ENCODE measurements around the gene CFAP46. TPM values are rescaled to one million over a fixed set of nuclear protein-coding genes. Genes with fewer than 3 reads are reported as not detected.

The CFAP46 gene
- total and polyA plus RNA-seq, 2 of the 4 experiments (the other 2 are of a cell fraction): 1.3 to 1.8 TPM

DNA sequence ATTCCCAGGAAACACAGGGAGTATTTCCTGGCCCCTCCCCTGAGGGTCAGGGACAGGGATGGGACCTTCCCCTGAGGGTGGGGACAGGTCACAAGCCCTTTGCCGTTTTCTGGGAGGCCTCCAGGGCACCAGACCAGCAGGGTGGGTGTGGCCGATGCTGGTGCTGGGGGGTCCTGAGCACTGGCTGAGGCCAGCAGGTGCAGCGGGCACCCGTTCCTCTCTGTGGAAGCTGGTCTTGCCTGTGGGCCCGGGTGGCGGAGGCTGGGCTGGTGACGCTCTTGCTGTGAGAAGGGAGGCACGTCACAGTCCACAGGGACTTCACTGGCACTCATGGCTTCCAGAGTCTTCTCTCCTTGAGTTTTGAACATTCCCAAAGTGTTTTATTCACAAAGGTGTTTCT, 44.2 kb upstream of the CFAP46 start:
- in situ Hi-C loops (cut with MboI; ENCODE audit: low sequenced_read_pairs): no loop called here
- Histone ChIP-seq H3K14ac (replicated peaks; ENCODE audit: low read depth, low read length) (no peak overlapping the region), H2BK120ac (ENCODE audit: low read depth, low read length) (no peak overlapping the region), H4K5ac (ENCODE audit: low read depth, low read length) (no peak overlapping the region), H2AK9ac (replicated peaks; ENCODE audit: low read depth, low read length, poor library complexity) (no peak overlapping the region), H3K56ac (ENCODE audit: extremely low read depth, insufficient read depth, low read length) (no peak overlapping the region), H2BK15ac (ENCODE audit: low read depth, low read length) (no peak overlapping the region), H2BK5ac (ENCODE audit: low read depth, low read length, poor library complexity, severe bottlenecking) (no peak overlapping the region), H3K36me3 (ENCODE audit: control insufficient read depth, insufficient read depth, low read length) (no peaks in the 10 kb centered on the region), H3K4me3 (ENCODE audit: insufficient read depth, low read depth, low read length) (no peak overlapping the region), H3K27me3 (ENCODE audit: control insufficient read depth, insufficient read depth, low read length) (peaks cover 4% of the 10 kb centered on the region; the same call in 1 of the 2 replicates), H3K18ac (ENCODE audit: low read depth, low read length) (no peak overlapping the region), H3K79me1 (ENCODE audit: low read depth in 1 of 2, low read length in 2 of 2) (no peaks in the 10 kb centered on the region), H3K9me1 (ENCODE audit: insufficient read depth, low read length) (no peaks in the 10 kb centered on the region), H3K4ac (ENCODE audit: low read depth, low read length) (no peak overlapping the region), H2AK5ac (ENCODE audit: low read depth, low read length) (no peak overlapping the region), H3K9ac (ENCODE audit: low read depth, low read length) (no peak overlapping the region), H3K27ac (ENCODE audit: insufficient read depth, low read length) (no peak overlapping the region), H2AFZ (replicated peaks; ENCODE audit: low read length, poor library complexity) (no peak overlapping the region), H4K20me1 (ENCODE audit: insufficient read depth, low read length) (no peaks in the 10 kb centered on the region), H3K4me1 (ENCODE audit: control insufficient read depth, insufficient read depth, low read length) (no peaks in the 10 kb centered on the region), H3K9me3 (ENCODE audit: control insufficient read depth, insufficient read depth, low read length) (no peaks in the 10 kb centered on the region), H2BK20ac (ENCODE audit: low read depth, low read length) (no peak overlapping the region), H4K91ac (ENCODE audit: insufficient read depth, low read depth, low read length) (no peak overlapping the region), H4K8ac (ENCODE audit: low read depth in 2 of 2, low read length in 2 of 2) (no peak overlapping the region), H3K23ac (ENCODE audit: low read depth, low read length) (no peak overlapping the region), H3K4me2 (ENCODE audit: low read depth, low read length) (no peak overlapping the region)
- intact Hi-C loops (cut with micrococcal nuclease): no loop called here
- 73% methylated on average over 4 of the region's 8 CpGs; no CpG with 5 or more reads in 1 of the 2 experiments for WGBS, 2 experiments (ENCODE audit: extremely low coverage in 2 of 2, insufficient read length in 1 of 2)
- no peak for TF ChIP-seq FOS (IDR thresholded peaks at IDR 0.05; ENCODE audit: low read depth, low read length)
- TF ChIP-seq CEBPB (IDR thresholded peaks at IDR 0.05; ENCODE audit: low read depth, low read length): no peak
- TF ChIP-seq CHD1 (IDR thresholded peaks at IDR 0.05; ENCODE audit: low read depth, low read length): no peak
- TF ChIP-seq NFE2L2 (IDR thresholded peaks at IDR 0.05; ENCODE audit: low read depth, low read length): no peak
- TF ChIP-seq MAZ (IDR thresholded peaks at IDR 0.05; ENCODE audit: borderline replicate concordance, low read depth, low read length): no peak
- no peak for ATAC-seq (ENCODE audit: low read depth)
- no TSS peak for BruUV-seq (replicated peaks)
- POLR2A ChIA-PET (ENCODE audit: unreplicated experiment): no interaction called here
- dilution Hi-C loops (cut with HindIII; ENCODE audit: low sequenced_read_pairs, unreplicated experiment): no loop called here
- CTCF ChIA-PET: no interaction called here
- no peak for DNase-seq
